Activated gamma-delta T cell (primary cell): ENCODE data around the gene ALG10.
"Not testable (repeated sequence)": the region's sequence is repeated elsewhere in the genome, so short reads cannot be mapped to it uniquely, and the experiment has no call there.

Source experiments
- DNase-seq: peaks from one replicate; lab custom pipeline; 2025; lab: John Stamatoyannopoulos, UW
- total RNA-seq, 2 donors: gene quantifications; one replicate each; lab custom pipeline; 2026; lab: John Stamatoyannopoulos, UW

ALG10 gene, protein sequence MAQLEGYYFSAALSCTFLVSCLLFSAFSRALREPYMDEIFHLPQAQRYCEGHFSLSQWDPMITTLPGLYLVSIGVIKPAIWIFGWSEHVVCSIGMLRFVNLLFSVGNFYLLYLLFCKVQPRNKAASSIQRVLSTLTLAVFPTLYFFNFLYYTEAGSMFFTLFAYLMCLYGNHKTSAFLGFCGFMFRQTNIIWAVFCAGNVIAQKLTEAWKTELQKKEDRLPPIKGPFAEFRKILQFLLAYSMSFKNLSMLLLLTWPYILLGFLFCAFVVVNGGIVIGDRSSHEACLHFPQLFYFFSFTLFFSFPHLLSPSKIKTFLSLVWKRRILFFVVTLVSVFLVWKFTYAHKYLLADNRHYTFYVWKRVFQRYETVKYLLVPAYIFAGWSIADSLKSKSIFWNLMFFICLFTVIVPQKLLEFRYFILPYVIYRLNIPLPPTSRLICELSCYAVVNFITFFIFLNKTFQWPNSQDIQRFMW
- 13.7 to 20.2 reads per million in 2 donors for total RNA-seq

DNA sequence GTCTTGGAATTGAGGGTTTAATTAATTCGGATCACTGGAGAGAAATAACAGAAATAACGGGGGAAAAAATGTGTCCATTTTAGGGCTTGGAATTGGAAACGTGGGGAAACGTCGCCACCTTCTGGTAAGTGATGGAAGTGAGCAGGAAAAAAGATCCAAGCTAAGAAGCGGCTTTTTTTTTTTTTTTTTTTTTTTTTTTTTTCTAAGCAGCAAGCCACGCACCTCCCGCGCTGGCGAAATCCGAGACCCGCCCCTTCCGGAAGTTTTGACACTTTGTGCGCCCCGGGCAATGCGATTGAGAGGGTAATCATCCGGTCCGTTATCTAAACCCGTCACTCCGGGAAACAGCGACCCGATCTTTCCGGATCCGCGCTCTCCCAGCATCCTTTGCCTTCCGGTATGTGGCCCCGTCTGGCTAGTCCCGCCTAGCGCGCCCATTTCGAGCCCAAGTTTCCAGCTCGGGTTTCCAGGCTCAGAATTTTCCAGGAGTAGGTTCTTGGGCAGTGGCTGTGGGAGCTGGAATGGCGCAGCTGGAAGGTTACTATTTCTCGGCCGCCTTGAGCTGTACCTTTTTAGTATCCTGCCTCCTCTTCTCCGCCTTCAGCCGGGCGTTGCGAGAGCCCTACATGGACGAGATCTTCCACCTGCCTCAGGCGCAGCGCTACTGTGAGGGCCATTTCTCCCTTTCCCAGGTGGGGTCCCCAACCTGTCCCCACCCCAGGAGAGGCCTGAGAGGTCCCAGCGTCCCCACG lies at the start of gene ALG10:
Gene ALG10 (plus strand): TSS at position 418 of the 752 bp plus-strand sequence. CDS start 104 bp downstream, at position 522.
- DNase-seq: peak; percentile 64

DNA sequence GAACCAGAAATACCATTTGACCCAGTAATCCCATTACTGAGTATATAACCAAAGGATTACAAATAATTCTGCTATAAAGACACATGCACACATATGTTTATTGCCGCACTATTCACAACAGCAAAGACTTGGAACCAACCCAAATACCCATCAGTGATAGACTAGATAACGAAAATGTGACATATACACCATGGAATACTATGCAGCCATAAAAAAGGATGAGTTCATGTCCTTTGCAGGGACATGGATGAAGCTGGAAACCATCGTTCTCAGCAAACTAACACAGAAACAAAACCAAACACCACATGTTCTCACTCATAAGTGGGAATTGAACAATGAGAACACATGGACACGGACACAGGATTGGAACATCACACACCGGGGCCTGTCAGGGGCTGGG lies 49.4 kb upstream of the ALG10 start:
- not testable (repeated sequence) for DNase-seq

DNA sequence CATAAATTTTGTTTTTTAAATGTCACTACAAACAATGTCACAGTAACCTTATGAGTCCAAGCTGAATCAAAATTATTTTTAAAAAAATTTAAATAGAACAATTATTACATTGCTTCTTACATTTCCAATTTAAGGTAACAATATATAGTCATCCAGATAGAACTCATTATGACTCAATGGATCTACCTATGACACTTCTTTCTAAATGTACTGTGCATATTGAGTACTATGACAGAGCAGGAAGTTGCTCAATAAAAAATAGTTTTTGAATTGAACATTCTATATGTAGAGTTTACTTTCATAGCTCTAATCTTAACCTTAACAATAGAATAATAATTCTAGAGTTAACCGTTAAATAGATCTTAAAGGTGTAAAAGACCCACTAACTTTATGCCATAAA lies 44.4 kb upstream of the ALG10 start:
- no peak for DNase-seq

DNA sequence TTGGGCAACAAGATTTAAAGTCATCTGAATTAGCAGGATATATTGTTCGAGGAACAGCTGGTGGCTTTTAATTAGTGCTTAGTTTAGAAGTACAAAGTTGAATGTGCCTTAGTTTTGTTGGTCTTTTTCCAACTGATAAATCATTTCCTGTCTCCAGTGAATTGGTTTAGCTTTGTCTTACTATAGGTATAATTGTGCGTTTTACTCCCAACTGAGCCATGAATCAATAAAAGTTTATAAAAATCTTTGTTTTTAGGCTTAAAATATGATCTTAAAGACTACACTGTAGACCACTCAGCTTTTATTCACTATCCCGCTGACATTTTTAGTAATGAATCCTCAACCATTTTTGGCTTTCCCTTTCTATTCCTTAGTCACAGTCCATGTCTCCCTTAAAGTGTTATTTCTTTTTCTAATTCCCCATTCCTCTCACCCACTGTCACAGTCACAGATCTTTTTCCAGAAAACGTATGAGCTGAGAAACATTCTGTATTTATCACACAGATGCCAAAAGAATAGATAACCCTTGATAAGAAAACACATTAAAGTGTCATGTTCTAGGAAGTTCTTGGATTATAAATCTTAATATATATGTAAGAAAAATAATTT lies 34.0 kb upstream of the ALG10 start:
- no peak for DNase-seq

DNA sequence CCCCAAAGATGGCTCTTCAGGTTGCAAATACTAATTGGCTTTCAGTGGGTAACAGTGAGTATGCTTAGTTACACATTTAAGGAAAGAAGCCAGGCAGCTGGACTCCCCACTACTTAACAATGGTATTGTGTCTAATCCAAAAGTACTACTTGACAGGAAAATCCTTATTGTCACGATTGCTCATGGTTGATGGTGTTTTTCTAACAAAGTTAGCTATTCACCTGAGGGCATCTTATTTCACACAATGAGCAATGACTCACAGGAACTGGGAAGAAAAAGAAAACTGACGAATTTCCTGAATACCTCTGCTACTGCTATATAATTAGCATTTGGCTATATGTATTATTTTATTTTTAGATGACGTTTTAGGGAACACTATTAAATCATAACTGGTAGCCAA lies 33.4 kb upstream of the ALG10 start:
- DNase-seq: no peak

DNA sequence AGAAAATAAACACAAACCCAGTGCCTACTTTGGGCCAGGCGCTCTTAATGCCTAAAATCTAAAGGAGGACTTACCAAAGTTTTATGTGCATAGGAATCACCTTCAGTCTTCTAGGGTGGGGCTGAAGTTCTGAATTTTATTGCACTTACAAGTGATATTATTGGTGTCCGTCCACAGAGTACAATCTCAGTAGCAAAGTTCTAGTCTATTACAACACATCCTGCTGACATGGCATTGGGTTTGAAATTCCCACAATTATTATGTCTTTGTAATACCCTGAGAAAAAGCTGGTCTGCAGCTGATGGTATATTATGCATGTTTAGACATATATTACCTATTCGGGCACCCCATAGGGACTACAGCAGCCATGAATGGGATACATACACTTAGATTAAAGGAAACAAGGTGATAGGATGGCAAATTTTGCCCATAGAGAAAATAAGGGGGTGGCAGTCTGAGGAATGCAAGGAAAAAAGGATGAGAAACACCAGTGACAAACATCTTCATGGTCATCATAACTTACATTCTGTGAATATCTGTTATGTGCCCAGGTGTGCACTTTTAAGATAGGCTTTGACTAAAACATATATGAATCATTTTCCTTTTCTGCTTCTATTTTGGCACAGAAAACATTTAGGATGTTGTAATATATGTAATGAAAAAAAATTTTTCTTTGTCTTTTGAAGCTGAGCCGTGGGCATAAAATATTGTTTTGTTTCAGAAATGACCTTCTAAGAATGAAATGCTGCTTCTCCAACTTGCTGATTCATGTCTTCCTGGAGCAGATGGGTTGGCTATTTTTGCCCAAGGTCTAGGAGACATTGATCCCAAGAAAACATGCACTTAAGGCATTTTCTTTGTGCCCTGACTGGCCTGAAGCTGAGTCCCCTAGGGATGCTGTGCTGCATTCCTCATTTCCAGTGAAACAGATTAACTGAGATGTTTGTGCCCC lies 27.2 kb upstream of the ALG10 start:
- DNase-seq: no peak

DNA sequence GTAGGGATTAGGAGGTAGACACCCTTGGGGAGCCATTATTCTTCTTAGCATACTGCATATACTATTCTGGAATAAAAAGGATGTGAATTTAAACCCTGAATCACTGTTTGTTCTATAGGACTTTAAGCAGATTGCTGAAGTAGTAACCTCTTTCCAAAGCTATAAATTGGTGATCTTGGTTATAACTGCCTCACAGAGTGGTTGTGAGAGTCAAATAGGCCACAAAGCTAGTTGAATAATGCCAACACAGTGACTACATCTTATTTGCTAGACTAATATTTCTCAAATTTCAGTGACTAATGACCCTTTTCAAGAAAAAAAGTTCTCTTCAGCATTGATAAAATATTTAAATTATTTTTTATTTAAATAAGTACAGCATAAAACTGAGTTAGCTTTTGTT lies 13.5 kb upstream of the ALG10 start:
- DNase-seq: not testable (repeated sequence)

DNA sequence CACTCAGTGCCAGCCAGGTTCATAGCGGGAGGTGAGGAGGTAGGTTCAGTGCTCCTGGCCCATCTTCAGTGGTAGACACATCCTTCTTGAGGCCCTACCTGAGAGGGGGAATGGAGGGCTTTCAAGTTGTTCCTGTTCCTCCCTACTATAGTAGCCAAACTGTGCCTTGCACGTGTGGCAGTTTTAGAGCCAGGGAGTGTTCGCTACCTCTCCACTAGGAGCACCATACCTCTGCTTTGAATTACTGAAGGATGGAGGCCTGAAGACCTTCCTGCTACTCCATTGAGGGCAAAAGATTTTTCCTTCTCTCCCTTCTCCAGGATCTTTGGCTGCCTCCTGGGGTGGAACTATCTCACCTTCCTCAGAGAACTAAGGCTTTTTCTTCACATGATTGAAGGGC lies 5.9 kb upstream of the ALG10 start:
- no peak for DNase-seq

DNA sequence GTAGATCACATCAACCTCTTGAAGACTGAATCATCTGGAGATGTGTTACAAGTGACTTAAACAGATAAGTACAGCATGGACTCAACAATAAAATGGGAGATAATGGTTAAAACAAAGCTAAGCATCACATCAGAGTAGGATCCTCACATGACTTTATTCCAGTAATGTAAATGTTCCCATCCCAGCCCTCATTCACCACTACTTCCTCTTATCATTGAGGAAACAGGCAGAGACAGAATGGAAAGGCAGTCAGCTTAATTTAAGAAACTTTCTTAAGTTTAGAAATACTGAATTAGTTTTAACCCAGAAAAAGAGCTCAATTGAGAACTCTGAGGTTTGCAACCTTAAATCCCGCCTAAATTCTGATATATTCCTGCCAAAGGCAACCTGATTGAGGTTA lies 1.2 kb upstream of the ALG10 start:
- DNase-seq: no peak

DNA sequence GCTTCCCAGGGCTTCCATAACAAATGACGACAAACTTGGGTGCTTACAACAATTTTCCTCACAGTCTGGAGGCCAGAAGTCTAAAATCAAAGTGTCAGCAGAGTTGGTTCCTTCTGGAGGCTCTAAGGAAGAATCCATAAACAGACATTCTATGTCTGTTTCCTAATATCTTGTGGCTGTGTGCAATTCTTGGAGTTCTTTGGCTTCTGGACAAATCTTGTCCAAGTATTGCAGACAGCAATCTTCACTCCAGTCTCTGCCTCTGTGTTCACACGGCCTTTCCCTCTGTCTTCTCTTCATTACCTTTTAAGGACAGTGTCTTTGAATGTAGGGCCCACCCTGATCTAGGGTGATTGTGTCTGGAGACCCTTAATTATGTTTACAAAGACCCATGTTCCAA lies 5.4 kb downstream of the ALG10 start:
- not testable (repeated sequence) for DNase-seq

DNA sequence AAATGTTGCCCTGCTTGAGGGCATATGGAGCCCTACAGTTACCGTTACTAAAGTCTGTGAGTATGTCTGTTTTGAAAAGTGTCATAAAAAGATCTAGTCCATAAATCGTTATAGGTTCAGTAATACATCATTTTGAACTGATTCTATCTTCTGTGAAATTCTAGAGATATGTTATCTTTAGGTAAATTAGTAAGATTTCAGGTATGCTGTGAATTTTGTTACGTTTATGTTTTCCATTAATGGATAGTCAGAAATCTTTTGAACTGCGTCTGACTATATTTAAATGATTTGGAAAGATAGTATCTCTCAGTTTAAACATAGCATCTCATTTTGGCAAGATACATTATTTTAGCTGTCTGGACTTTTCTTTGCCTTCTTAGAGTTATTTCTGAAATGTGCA lies 8.3 kb downstream of the ALG10 start:
- DNase-seq: no peak

DNA sequence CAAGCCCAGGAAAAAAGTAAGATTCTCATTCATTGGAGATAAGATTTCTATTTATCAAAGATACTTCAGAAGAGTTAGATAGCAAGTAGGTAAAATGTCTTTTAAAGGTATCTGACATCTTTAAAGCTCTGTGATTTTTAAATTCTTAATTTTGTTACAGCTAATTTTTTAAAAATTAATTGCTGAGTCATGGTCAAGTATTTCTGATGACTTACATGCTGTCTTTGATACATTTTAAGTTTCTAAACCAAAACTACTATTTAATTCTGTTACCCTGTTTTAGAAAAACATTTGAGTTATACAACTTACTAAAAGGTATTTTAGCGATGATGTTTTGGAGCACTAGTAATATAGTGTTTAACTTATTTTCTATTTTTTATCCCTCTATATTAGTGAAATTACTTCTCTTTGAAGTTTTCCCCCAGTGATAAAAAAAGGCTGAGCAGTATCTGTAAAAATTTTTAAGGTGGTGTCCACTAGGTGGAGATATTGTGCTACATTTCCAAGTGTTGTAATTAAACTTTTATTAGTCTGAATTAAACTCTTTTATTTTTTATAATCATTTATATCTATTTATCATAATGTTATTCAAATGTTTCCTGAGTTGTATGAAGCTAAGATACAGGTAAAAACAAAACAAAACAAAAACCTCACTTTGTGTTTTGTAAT lies 11.5 kb downstream of the ALG10 start:
- no peak for DNase-seq

DNA sequence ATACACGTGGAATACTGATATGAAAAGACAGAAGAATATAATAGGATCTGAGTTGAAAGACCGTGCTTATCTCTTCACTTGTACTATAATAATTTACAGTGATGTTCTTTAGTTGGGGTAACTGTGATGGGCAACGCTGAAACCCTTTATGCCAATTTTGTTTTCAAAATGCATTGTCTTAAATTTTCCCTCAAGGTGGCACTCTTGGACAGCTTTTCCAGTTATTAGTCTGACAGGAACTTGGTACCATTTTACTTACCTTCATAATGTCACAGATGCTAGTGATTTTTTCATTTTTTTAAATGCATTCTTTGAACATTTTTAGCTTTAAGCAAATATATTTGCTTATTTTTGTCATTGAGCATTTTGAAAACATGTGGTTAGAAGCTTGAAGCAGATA lies 16.1 kb downstream of the ALG10 start:
- not testable (repeated sequence) for DNase-seq

DNA sequence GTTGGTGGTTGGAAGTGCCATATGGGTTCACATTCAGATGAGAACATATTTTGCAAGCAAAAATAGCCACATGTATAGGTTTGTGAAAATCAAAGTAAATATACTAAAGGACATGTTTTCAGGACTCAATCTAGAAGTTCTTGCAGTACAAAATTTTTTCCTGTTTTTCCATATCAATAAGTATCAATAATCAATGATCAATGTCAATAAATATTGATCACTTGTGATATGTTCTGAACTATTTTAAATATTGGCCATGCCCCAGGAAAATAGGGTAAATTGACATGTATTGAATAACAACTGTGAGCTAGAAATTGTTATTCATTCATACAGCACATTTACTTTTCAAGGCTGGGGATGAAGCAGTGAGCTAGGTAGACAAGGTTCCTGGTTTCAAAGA lies 24.3 kb downstream of the ALG10 start:
- no peak for DNase-seq

DNA sequence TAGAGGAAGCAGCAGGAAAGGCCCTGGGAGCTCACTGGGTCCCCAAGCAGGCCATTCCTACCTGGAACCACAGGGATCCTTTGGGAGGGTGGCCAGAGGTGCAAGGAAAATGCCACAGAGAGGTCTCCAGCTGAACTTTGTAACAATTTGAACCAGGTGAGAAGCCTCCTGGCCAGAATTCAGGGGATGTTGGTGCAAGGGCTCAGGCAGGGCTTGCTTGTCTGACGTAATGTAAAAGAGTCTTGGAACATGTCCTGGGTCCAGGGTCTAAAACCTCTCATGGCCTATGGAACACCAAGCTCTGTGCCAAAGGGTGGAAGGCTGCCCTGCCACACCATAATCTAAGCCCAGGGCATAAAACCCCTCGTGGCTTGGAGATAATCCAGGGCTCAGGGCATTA lies 25.6 kb downstream of the ALG10 start:
- not testable (repeated sequence) for DNase-seq

DNA sequence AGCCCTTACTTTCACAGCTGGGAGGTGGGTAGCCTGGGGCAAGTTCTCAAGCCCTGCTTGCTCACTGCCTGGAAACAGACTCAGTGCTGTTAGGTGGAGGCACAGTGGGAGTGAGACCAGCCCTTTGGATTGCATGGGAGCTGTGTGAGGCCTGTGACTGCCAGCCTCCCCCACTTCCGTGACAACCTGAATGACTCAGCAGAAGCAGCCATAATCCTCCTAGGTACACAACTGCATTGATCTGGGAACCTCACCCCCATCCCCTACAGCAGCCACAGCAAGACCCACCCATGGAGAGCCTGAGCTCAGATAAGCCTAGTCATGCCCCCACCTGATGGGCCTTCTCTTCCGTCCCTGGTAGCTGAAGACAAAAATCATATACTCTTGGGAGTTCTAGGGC lies 26.4 kb downstream of the ALG10 start:
- no peak for DNase-seq

DNA sequence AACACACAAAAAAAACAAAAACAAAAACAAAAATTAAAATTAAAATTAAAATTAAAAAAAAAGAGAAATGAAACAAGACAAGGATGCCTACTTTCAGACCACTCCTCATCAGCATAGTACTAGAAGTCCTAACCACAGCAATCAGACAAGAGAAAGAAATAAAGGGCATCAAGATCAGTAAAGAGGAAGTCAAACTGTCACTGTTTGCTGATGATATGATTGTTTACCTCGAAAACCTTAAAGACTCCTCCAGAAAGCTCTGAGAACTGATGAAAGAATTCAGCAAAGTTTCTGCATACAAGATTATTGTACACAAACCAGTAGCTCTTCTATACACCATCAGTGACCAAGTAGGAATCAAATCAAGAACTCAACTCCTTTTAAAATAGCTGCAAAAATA lies 29.2 kb downstream of the ALG10 start:
- no peak for DNase-seq

DNA sequence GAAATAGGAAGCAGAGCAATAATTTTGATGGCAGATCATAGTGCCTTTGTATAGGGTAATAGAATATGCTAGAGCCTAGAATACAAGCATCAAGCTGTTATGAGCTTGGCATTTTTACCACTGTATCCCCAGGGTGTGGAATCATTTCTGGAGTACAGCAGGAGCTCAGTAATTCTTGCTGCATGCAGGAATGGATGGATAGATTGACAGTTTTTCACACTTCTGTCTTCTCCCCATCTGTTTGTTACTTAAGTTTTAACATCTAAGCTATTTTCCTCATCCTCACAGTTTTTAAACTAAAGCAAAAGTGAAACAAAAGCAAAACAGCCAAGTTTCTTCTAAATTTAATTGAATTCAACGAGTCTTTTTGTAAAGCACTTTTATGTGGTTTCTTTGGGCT lies 32.6 kb downstream of the ALG10 start:
- no peak for DNase-seq
